A673 (cell line): ENCODE measurements around the gene SLC39A2. TPM values are rescaled to one million over a fixed set of nuclear protein-coding genes. Genes with fewer than 3 reads are reported as not detected.

Source experiments
- BruUV-seq: library from RNA; stranded (reverse); fragments of 400-500 nt; replicated peaks from 2 replicates; lab custom pipeline; 2021; lab: Mats Ljungman, UMichigan
- CTCF ChIA-PET: fragments of 300-600 bp; sonication (Branson Sonifier 250); formaldehyde crosslinking; loops from one replicate; lab custom pipeline; 2022; ENCODE audit warnings: antibody characterized with exemption; lab: Charles Lee
- POLR2A ChIA-PET: fragments of 300-600 bp; sonication (Branson Sonifier 250); formaldehyde crosslinking; loops from one replicate; lab custom pipeline; 2022; ENCODE audit warnings: antibody characterized with exemption; ENCODE audit not compliant: low non-redundant PET; lab: Charles Lee
- DNase-seq: peaks from one replicate; pipeline ENCODE4 v3.0.0-alpha.2; 2015; ENCODE audit warnings: low spot score
- H3K27ac ChIP-seq: fragments of 200-600 bp; sonication (generic); 2 replicates; pipeline ENCODE4 v1.5.1; 2016; ENCODE audit warnings: mixed run types, low read depth, mild to moderate bottlenecking, mixed read lengths, antibody characterized with exemption, low read length; ENCODE audit not compliant: poor library complexity, severe bottlenecking
- H3K27me3 ChIP-seq: fragments of 200-600 bp; sonication (generic); replicated peaks from 2 replicates; pipeline ENCODE4 v1.6.1; 2017; ENCODE audit warnings: mixed run types, low read depth, mild to moderate bottlenecking, mixed read lengths, antibody characterized with exemption, low read length; ENCODE audit not compliant: insufficient read depth, poor library complexity
- H3K36me3 ChIP-seq: fragments of 200-600 bp; sonication (generic); 2 replicates; pipeline ENCODE4 v1.6.1; 2016; ENCODE audit warnings: mixed run types, mild to moderate bottlenecking, mixed read lengths, antibody characterized with exemption, low read length; ENCODE audit not compliant: insufficient read depth, poor library complexity, severe bottlenecking
- H3K4me1 ChIP-seq: fragments of 200-600 bp; sonication (generic); 2 replicates; pipeline ENCODE4 v1.6.1; 2017; ENCODE audit warnings: mixed run types, mild to moderate bottlenecking, mixed read lengths, antibody characterized with exemption, low read length; ENCODE audit not compliant: insufficient read depth, poor library complexity, severe bottlenecking
- H3K4me3 ChIP-seq: fragments of 200-600 bp; sonication (generic); 2 replicates; pipeline ENCODE4 v1.5.1; 2016; ENCODE audit warnings: low read depth, mixed run types, mild to moderate bottlenecking, mixed read lengths, low read length; ENCODE audit not compliant: poor library complexity, severe bottlenecking
- H3K9me3 ChIP-seq: fragments of 200-600 bp; sonication (generic); 2 replicates; pipeline ENCODE4 v1.6.1; 2016; ENCODE audit warnings: mixed run types, low read depth, mild to moderate bottlenecking, mixed read lengths, antibody characterized with exemption, low read length; ENCODE audit not compliant: poor library complexity, severe bottlenecking
- EZH2 ChIP-seq: fragments of 200-600 bp; sonication (generic); IDR thresholded peaks from 2 replicates; pipeline ENCODE4 v1.6.1; 2017; ENCODE audit warnings: borderline replicate concordance, low read depth, mild to moderate bottlenecking, mixed read lengths, antibody characterized with exemption, low read length; ENCODE audit not compliant: poor library complexity, severe bottlenecking
- intact Hi-C: fragments of 100-400 bp; cut with micrococcal nuclease; formaldehyde crosslinking; loops from one replicate; pipeline ENCODE4 v1.10.0; 2022; ENCODE audit not compliant: unreplicated experiment
- microRNA-seq: library from miRNA; unstranded; fragments of <30 nt; microRNA quantifications from one replicate; pipeline ENCODE4 v1.2.0, GENCODE V29; 2021
- total RNA-seq: library from RNA; stranded (reverse); gene quantifications from 2 replicates; pipeline ENCODE4 v1.2.3, GENCODE V29; 2021
- TF ChIP-seq, protein P1 (sequence below): fragments of 300-800, 200-600 bp; sonication (generic); conservative IDR thresholded peaks from 2 replicates; pipeline ENCODE4 v1.5.1; 2017; ENCODE audit warnings: low read depth, mild to moderate bottlenecking, antibody characterized with exemption, low read length, moderate library complexity, mixed read lengths

The SLC39A2 gene
- total RNA-seq, 1 experiment from 2014 or later = not detected

GRCh38 chr14:21049271-21049673, 50.2 kb downstream of the SLC39A2 start:
- Histone ChIP-seq H3K4me3 (no peak overlapping the region), H3K27ac (no peak overlapping the region), H3K9me3 (no peaks in the 10 kb centered on the region), H3K27me3 (no peaks in the 10 kb centered on the region), H3K4me1 (no peaks in the 10 kb centered on the region), H3K36me3 (no peaks in the 10 kb centered on the region)
- TF ChIP-seq, protein P1, sequence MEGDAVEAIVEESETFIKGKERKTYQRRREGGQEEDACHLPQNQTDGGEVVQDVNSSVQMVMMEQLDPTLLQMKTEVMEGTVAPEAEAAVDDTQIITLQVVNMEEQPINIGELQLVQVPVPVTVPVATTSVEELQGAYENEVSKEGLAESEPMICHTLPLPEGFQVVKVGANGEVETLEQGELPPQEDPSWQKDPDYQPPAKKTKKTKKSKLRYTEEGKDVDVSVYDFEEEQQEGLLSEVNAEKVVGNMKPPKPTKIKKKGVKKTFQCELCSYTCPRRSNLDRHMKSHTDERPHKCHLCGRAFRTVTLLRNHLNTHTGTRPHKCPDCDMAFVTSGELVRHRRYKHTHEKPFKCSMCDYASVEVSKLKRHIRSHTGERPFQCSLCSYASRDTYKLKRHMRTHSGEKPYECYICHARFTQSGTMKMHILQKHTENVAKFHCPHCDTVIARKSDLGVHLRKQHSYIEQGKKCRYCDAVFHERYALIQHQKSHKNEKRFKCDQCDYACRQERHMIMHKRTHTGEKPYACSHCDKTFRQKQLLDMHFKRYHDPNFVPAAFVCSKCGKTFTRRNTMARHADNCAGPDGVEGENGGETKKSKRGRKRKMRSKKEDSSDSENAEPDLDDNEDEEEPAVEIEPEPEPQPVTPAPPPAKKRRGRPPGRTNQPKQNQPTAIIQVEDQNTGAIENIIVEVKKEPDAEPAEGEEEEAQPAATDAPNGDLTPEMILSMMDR = no peak
- no peak for TF ChIP-seq EZH2
- CTCF ChIA-PET = no interaction called here
- intact Hi-C loops = no loop called here
- no peak for DNase-seq
- POLR2A ChIA-PET = no interaction called here
- no TSS peak for BruUV-seq

DNA sequence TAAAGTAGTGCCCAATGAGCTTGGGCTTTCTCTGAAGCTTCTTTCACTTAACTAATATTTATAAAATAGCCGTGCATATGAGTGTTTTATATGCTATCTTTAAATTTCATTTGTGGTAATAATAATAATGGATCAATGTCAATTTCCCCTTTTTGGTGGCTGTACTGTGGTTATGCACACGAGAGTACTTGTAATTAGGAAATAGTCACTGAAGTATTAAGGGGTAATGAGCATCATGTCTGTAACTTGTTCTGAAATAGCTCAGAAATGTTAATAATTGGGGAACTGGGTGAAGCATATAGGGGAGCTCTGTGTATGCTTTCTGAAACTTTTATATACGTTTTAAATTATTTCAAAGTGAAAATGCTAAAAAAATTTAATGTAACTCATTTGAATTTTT, 51.5 kb downstream of the SLC39A2 start:
- BruUV-seq = no TSS peak
- Histone ChIP-seq H3K36me3 (no peaks in the 10 kb centered on the region), H3K4me3 (no peak overlapping the region), H3K9me3 (no peaks in the 10 kb centered on the region), H3K27ac (no peak overlapping the region), H3K4me1 (no peaks in the 10 kb centered on the region), H3K27me3 (no peaks in the 10 kb centered on the region)
- intact Hi-C loops = no loop called here
- ChIA-PET CTCF (no interaction called here), POLR2A (no interaction called here)
- TF ChIP-seq, protein P1 = no peak
- no peak for TF ChIP-seq EZH2
- no peak for DNase-seq

Small RNA genes within 50 kb of the gene (microRNA-seq; reads per million reads assigned to microRNA genes)
- not detected for gene MIR6717

Other genes with a start within 250 kb of the SLC39A2 start
- not detected in 2 replicates for gene EDDM3B, start 230.9 kb upstream of the SLC39A2 start, total RNA-seq
- gene RNASE6, start 218.0 kb upstream of the SLC39A2 start, total RNA-seq = not detected in 2 replicates
- not detected in 2 replicates for gene RNASE1, start 196.4 kb upstream of the SLC39A2 start, total RNA-seq
- gene RNASE3, start 107.9 kb upstream of the SLC39A2 start, total RNA-seq = not detected in 2 replicates
- not detected in 2 replicates for gene RNASE2, start 43.8 kb upstream of the SLC39A2 start, total RNA-seq
- gene METTL17, start 9.3 kb upstream of the SLC39A2 start, total RNA-seq = 95.4 and 98.4 TPM in 2 replicates
- 8.0 and 17.1 TPM in 2 replicates for gene NDRG2, start 25.8 kb downstream of the SLC39A2 start, total RNA-seq
- gene TPPP2, start 30.9 kb downstream of the SLC39A2 start, total RNA-seq = not detected in 2 replicates
- not detected in 2 replicates for gene RNASE13, start 35.5 kb downstream of the SLC39A2 start, total RNA-seq
- gene RNASE7, start 43.1 kb downstream of the SLC39A2 start, total RNA-seq = not detected in 2 replicates
- gene RNASE8, start 58.5 kb downstream of the SLC39A2 start, total RNA-seq = not detected in 2 replicates
- gene ARHGEF40, start 71.0 kb downstream of the SLC39A2 start, total RNA-seq = 89.6 and 94.1 TPM in 2 replicates
- gene ZNF219, start 99.4 kb downstream of the SLC39A2 start, total RNA-seq = 78.0 and 84.6 TPM in 2 replicates
- gene TMEM253, start 101.8 kb downstream of the SLC39A2 start, total RNA-seq = 0.48 and 0.49 TPM in 2 replicates
- gene OR5AU1, start 156.8 kb downstream of the SLC39A2 start, total RNA-seq = not detected in 2 replicates